HCT116 (cell line): ENCODE results near the gene ATG4A. TPM values are rescaled to one million over a fixed set of nuclear protein-coding genes. Genes with fewer than 3 reads are reported as not detected.

Experiments used
- ATAC-seq: fragments of 200-7000 bp; cut with Tn5 transposase; 2 replicates; pipeline ENCODE4 v1.9.1; 2020; ENCODE audit warnings: mild to moderate bottlenecking, moderate library complexity
- BruUV-seq: library from RNA; stranded (reverse); fragments of 400-500 nt; replicated peaks from 2 replicates; lab custom pipeline; 2021; lab: Mats Ljungman, UMichigan
- CTCF ChIA-PET: fragments of 300-600 bp; sonication (Branson Sonifier 250); formaldehyde crosslinking; loops from one replicate; lab custom pipeline; 2021; ENCODE audit warnings: antibody characterized with exemption; lab: Charles Lee
- POLR2A ChIA-PET: fragments of 300-600, 350-600 bp; sonication (Branson Sonifier 250); formaldehyde crosslinking; loops from one replicate; lab custom pipeline; 2021; ENCODE audit warnings: antibody characterized with exemption; lab: Charles Lee
- RAD21 ChIA-PET, 2 experiments: fragments of 300-600 bp; sonication (Branson Sonifier 250); formaldehyde crosslinking; loops; one replicate each; lab custom pipeline; 2023; ENCODE audit warnings: low total read pairs in 2 of 2; ENCODE audit not compliant: uncharacterized antibody in 2 of 2, unreplicated experiment in 2 of 2, low non-redundant PET in 1 of 2; lab: Charles Lee
- DNase-seq: peaks from one replicate; pipeline ENCODE4 v3.0.0-alpha.2; 2010; ENCODE audit warnings: low read depth, low spot score
- H2AFZ ChIP-seq: fragments of 200-600 bp; shearing (Covaris generic), sonication (generic); 2 replicates; pipeline ENCODE4 v1.6.1; 2017; ENCODE audit warnings: low read depth, mixed run types, mixed read lengths, antibody characterized with exemption, low read length; ENCODE audit not compliant: poor library complexity, severe bottlenecking
- H3K27ac ChIP-seq: 2 replicates; pipeline ENCODE4 v1.5.1; 2012; ENCODE audit warnings: low read depth, low read length
- H3K27me3 ChIP-seq: fragments of 200-600 bp; sonication (generic); 2 replicates; pipeline ENCODE4 v1.6.1; 2016; ENCODE audit warnings: mixed run types, low read length, mixed read lengths; ENCODE audit not compliant: insufficient read depth
- H3K36me3 ChIP-seq, 2 experiments: fragments of 200-500 bp in 1 of 2; fragments of 200-600 bp in 1 of 2; sonication (Bioruptor generic) in 1 of 2; sonication (generic) in 1 of 2; 2 replicates each; pipeline versions ENCODE4 v1.5.1 to v1.6.1; 2014 to 2016; ENCODE audit warnings: low read length in 2 of 2, inconsistent platforms in 1 of 2, mixed read lengths in 1 of 2, mixed run types in 1 of 2; ENCODE audit not compliant: insufficient read depth in 2 of 2, control insufficient read depth in 1 of 2
- H3K4me1 ChIP-seq, 2 experiments: fragments of 200-600 bp in 1 of 2; sonication (generic) in 1 of 2; 2 replicates each; pipeline versions ENCODE4 v1.5.1 to v1.6.1; 2012 to 2017; ENCODE audit warnings: low read length in 2 of 2, inconsistent platforms in 1 of 2, mild to moderate bottlenecking in 1 of 2, mixed read lengths in 1 of 2, mixed run types in 1 of 2, moderate library complexity in 1 of 2; ENCODE audit not compliant: insufficient read depth in 2 of 2, control insufficient read depth in 1 of 2
- H3K4me2 ChIP-seq: fragments of 200-600 bp; sonication (generic); 2 replicates; pipeline ENCODE4 v1.6.1; 2017; ENCODE audit warnings: mixed run types, low read length, mixed read lengths
- H3K4me3 ChIP-seq, 2 experiments: fragments of 200-600 bp in 1 of 2; sonication (generic) in 1 of 2; replicated peaks in 1 of 2; 2 replicates each; pipeline ENCODE4 v1.5.1; 2011 to 2016; ENCODE audit warnings: low read length in 2 of 2, control low read depth in 1 of 2, low read depth in 1 of 2, mild to moderate bottlenecking in 1 of 2, mixed read lengths in 1 of 2, mixed run types in 1 of 2
- H3K79me2 ChIP-seq: fragments of 200-600 bp; sonication (generic); 2 replicates; pipeline ENCODE4 v1.6.1; 2017; ENCODE audit warnings: mild to moderate bottlenecking, mixed run types, low read length, moderate library complexity, mixed read lengths; ENCODE audit not compliant: insufficient read depth
- H3K9ac ChIP-seq: fragments of 200-600 bp; sonication (generic); 2 replicates; pipeline ENCODE4 v1.6.1; 2016; ENCODE audit warnings: low read length, mixed read lengths
- H3K9me2 ChIP-seq: fragments of 200-600 bp; sonication (generic), shearing (Covaris generic); 2 replicates; pipeline ENCODE4 v1.6.1; 2017; ENCODE audit warnings: mixed run types, mild to moderate bottlenecking, moderate library complexity; ENCODE audit not compliant: insufficient read depth
- H3K9me3 ChIP-seq, 2 experiments: fragments of 200-500 bp in 1 of 2; fragments of 200-600 bp in 1 of 2; sonication (Bioruptor generic) in 1 of 2; sonication (generic) in 1 of 2; 2 replicates each; pipeline ENCODE4 v1.6.1; 2014 to 2017; ENCODE audit warnings: low read length in 2 of 2, mixed read lengths in 2 of 2, inconsistent platforms in 1 of 2, low read depth in 1 of 2, mild to moderate bottlenecking in 1 of 2, mixed run types in 1 of 2, moderate library complexity in 1 of 2; ENCODE audit not compliant: control insufficient read depth in 1 of 2, insufficient read depth in 1 of 2
- H4K20me1 ChIP-seq: fragments of 200-600 bp; sonication (generic), shearing (Covaris generic); 2 replicates; pipeline ENCODE4 v1.6.1; 2017; ENCODE audit warnings: mixed run types, mild to moderate bottlenecking, moderate library complexity; ENCODE audit not compliant: insufficient read depth
- EGR1 ChIP-seq: IDR thresholded peaks from 2 replicates; pipeline ENCODE4 v1.6.1; 2012; ENCODE audit warnings: low read depth
- ELF1 ChIP-seq: IDR thresholded peaks from 2 replicates; pipeline ENCODE4 v1.6.1; 2012; ENCODE audit warnings: low read depth, borderline replicate concordance
- FOSL1 ChIP-seq: IDR thresholded peaks from 2 replicates; pipeline ENCODE4 v1.6.1; 2012; ENCODE audit warnings: low read depth
- JUND ChIP-seq: IDR thresholded peaks from 2 replicates; pipeline ENCODE4 v1.6.1; 2012
- MAX ChIP-seq: IDR thresholded peaks from 2 replicates; pipeline ENCODE4 v1.6.1; 2012
- POLR2AphosphoS5 ChIP-seq: IDR thresholded peaks from 2 replicates; pipeline ENCODE4 v1.6.1; 2011; ENCODE audit warnings: mild to moderate bottlenecking, low read depth, low read length, moderate library complexity
- RAD21 ChIP-seq: IDR thresholded peaks from 2 replicates; pipeline ENCODE4 v1.6.1; 2012; ENCODE audit warnings: low read depth, mild to moderate bottlenecking
- REST ChIP-seq: IDR thresholded peaks from 2 replicates; pipeline ENCODE4 v1.6.1; 2012; ENCODE audit warnings: low read depth
- SRF ChIP-seq: IDR thresholded peaks from 2 replicates; pipeline ENCODE4 v1.6.1; 2012; ENCODE audit warnings: low read depth
- TCF7L2 ChIP-seq: IDR thresholded peaks from 2 replicates; pipeline ENCODE4 v1.7.0; 2011; ENCODE audit warnings: borderline replicate concordance, inconsistent platforms; ENCODE audit not compliant: insufficient read depth, insufficient read length; ENCODE audit errors: extremely low read depth
- YY1 ChIP-seq: IDR thresholded peaks from 2 replicates; pipeline ENCODE4 v1.6.1; 2011; ENCODE audit warnings: low read length, low read depth, moderate library complexity, mild to moderate bottlenecking; ENCODE audit not compliant: insufficient replicate concordance; ENCODE audit errors: extremely low read depth
- ZBTB33 ChIP-seq: IDR thresholded peaks from 2 replicates; pipeline ENCODE4 v1.6.1; 2011; ENCODE audit warnings: mild to moderate bottlenecking, low read length, moderate library complexity; ENCODE audit not compliant: insufficient replicate concordance; ENCODE audit errors: extremely low read depth
- ZNF274 ChIP-seq: fragments of 200-500 bp; sonication (Bioruptor generic); IDR thresholded peaks from 2 replicates; pipeline ENCODE4 v1.6.1; 2014; ENCODE audit warnings: mild to moderate bottlenecking, low read depth, low read length, inconsistent platforms
- intact Hi-C: fragments of 100-400 bp; cut with micrococcal nuclease; formaldehyde crosslinking; loops from 2 replicates; pipeline ENCODE4 v1.10.0; 2022
- total RNA-seq: library from RNA; stranded (reverse); gene quantifications from one replicate; pipeline ENCODE4 v1.2.1, GENCODE V29; 2021; ENCODE audit not compliant: unreplicated experiment

ATG4A gene
- total RNA-seq, 1 experiment from 2014 or later = 4.1 TPM

GRCh38 chrX:108055546-108055945 is 36.0 kb upstream of the ATG4A start:
- Histone ChIP-seq H3K9me2 (no peaks in the 10 kb centered on the region), H3K4me1 (no peaks in the 10 kb centered on the region), H2AFZ (no peak overlapping the region), H3K27ac (no peak overlapping the region), H3K27me3 (no peaks in the 10 kb centered on the region), H4K20me1 (no peaks in the 10 kb centered on the region), H3K4me2 (no peak overlapping the region), H3K4me3 (no peak overlapping the region), H3K79me2 (no peaks in the 10 kb centered on the region), H3K9me3 (no peaks in the 10 kb centered on the region), H3K9ac (no peak overlapping the region), H3K36me3 (no peaks in the 10 kb centered on the region)
- DNase-seq (no peak), ATAC-seq (no peak)
- TF ChIP-seq ZNF274 (no peak), ZBTB33 (no peak), JUND (no peak), YY1 (no peak), REST (no peak), MAX (no peak), ELF1 (no peak), POLR2AphosphoS5 (no peak), TCF7L2 (no peak), EGR1 (no peak), SRF (no peak), RAD21 (no peak), FOSL1 (no peak)
- RAD21 ChIA-PET = no interaction called here
- intact Hi-C loops = no loop called here
- no TSS peak for BruUV-seq
- CTCF ChIA-PET = no interaction called here
- POLR2A ChIA-PET = no interaction called here
